Measurements from ENCODE around the gene ZIC2.

DNA sequence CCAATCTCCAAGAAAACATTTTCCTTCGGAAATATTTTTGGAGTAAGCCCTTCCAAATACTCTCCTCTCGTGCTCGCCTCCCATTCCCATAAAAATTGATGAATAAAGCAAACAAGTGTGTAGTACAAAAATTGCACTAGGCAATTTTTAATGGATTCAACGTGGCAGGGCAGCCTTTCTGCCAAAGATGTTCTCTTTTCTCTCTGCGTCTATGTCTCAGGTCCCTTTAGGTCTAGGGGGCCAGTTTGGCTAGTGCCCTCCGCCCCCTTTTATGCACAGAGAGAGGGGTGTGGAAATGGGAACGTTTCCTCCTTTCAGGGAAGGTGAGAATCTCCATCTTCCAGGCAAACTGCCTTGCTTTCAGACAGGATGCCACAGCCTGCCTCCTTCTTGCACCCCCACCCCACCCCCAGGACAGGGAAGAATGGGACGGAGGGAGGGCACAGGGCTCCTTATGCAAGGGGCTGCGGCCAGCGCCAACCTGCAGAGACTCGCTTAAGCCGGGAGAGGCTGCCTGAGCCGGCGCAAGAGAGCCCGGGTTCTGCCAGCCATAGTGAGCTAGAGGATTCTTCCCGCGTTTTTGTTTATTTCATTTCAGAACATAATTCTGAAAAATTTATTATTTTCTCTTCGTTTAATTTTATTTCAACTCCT, 2.7 kb upstream of the ZIC2 start:
- TF ChIP-seq CTCF (IDR thresholded peaks at IDR 0.05; ENCODE audit: insufficient read depth, low read length), result no peak
- TF ChIP-seq, protein P1, sequence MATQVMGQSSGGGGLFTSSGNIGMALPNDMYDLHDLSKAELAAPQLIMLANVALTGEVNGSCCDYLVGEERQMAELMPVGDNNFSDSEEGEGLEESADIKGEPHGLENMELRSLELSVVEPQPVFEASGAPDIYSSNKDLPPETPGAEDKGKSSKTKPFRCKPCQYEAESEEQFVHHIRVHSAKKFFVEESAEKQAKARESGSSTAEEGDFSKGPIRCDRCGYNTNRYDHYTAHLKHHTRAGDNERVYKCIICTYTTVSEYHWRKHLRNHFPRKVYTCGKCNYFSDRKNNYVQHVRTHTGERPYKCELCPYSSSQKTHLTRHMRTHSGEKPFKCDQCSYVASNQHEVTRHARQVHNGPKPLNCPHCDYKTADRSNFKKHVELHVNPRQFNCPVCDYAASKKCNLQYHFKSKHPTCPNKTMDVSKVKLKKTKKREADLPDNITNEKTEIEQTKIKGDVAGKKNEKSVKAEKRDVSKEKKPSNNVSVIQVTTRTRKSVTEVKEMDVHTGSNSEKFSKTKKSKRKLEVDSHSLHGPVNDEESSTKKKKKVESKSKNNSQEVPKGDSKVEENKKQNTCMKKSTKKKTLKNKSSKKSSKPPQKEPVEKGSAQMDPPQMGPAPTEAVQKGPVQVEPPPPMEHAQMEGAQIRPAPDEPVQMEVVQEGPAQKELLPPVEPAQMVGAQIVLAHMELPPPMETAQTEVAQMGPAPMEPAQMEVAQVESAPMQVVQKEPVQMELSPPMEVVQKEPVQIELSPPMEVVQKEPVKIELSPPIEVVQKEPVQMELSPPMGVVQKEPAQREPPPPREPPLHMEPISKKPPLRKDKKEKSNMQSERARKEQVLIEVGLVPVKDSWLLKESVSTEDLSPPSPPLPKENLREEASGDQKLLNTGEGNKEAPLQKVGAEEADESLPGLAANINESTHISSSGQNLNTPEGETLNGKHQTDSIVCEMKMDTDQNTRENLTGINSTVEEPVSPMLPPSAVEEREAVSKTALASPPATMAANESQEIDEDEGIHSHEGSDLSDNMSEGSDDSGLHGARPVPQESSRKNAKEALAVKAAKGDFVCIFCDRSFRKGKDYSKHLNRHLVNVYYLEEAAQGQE (IDR thresholded peaks at IDR 0.05; ENCODE audit: insufficient replicate concordance, low read depth), result no peak
- no peak for TF ChIP-seq GABPA (IDR thresholded peaks at IDR 0.05; ENCODE audit: low read depth)
- no peak for TF ChIP-seq SPI1 (IDR thresholded peaks at IDR 0.05; ENCODE audit: borderline replicate concordance, low read depth)
- no peak for TF ChIP-seq POLR2AphosphoS5 (IDR thresholded peaks at IDR 0.05; ENCODE audit: low read depth)

All from HL-60 (cell line).